MCF 10A (cell line): ENCODE results near the gene TOMM70. TPM values are rescaled to one million over a fixed set of nuclear protein-coding genes. Genes with fewer than 3 reads are reported as not detected.

Experiments
- BruUV-seq: library from RNA; stranded (reverse); fragments of 400-500 nt; replicated peaks from 2 replicates; lab custom pipeline; 2021; lab: Mats Ljungman, UMichigan
- CTCF ChIA-PET: fragments of 300-600 bp; sonication (Branson Sonifier 250); formaldehyde crosslinking; extraction: SDS; loops from one replicate; lab custom pipeline; 2021; ENCODE audit warnings: antibody characterized with exemption, inconsistent platforms; lab: Yijun Ruan, JAX
- POLR2A ChIA-PET: fragments of 300-600, 350-650 bp; sonication (Branson Sonifier 250); formaldehyde crosslinking; extraction: SDS; loops from one replicate; lab custom pipeline; 2020; ENCODE audit warnings: antibody characterized with exemption, inconsistent platforms; lab: Yijun Ruan, JAX
- DNase-seq: peaks from one replicate; pipeline ENCODE4 v3.0.0-alpha.2; 2018; ENCODE audit not compliant: unreplicated experiment
- H3K27ac Mint-ChIP-seq: one replicate; pipeline ENCODE4 v1.8.0; 2022; ENCODE audit warnings: mild to moderate bottlenecking, low read depth, mixed read lengths; ENCODE audit not compliant: unreplicated experiment
- H3K27me3 Mint-ChIP-seq: one replicate; pipeline ENCODE4 v1.8.0; 2022; ENCODE audit warnings: mixed read lengths; ENCODE audit not compliant: insufficient read depth, unreplicated experiment
- H3K36me3 Mint-ChIP-seq: one replicate; pipeline ENCODE4 v1.8.0; 2022; ENCODE audit warnings: mild to moderate bottlenecking, moderate library complexity, mixed read lengths; ENCODE audit not compliant: insufficient read depth, unreplicated experiment
- H3K4me1 Mint-ChIP-seq: one replicate; pipeline ENCODE4 v1.8.0; 2022; ENCODE audit warnings: mixed read lengths; ENCODE audit not compliant: insufficient read depth, unreplicated experiment
- H3K4me3 Mint-ChIP-seq: one replicate; pipeline ENCODE4 v1.8.0; 2022; ENCODE audit warnings: mild to moderate bottlenecking, moderate library complexity, mixed read lengths; ENCODE audit not compliant: unreplicated experiment
- H3K9me3 Mint-ChIP-seq: one replicate; pipeline ENCODE4 v1.8.0; 2022; ENCODE audit warnings: mixed read lengths; ENCODE audit not compliant: unreplicated experiment
- CTCF ChIP-seq: fragments of 200-600 bp; IDR thresholded peaks from one replicate; pipeline ENCODE4 v1.8.0; 2022; ENCODE audit warnings: antibody characterized with exemption, mild to moderate bottlenecking; ENCODE audit not compliant: unreplicated experiment
- intact Hi-C: fragments of 100-400 bp; cut with micrococcal nuclease; formaldehyde crosslinking; loops from 2 replicates; pipeline ENCODE4 v1.14.1; 2022
- total RNA-seq: library from RNA; stranded (reverse); gene quantifications from 2 replicates; pipeline ENCODE4 v1.2.3, GENCODE V29; 2022

Gene TOMM70
- total RNA-seq, 1 experiment from 2014 or later, result 58.2 TPM

GRCh38 chr3:100425316-100425715, 24.4 kb upstream of the TOMM70 start:
- H3K36me3 Mint-ChIP-seq, result no peaks in the 10 kb centered on the region
- BruUV-seq, result no TSS peak
- no peaks in the 10 kb centered on the region for H3K27me3 Mint-ChIP-seq
- H3K4me1 Mint-ChIP-seq, result peaks cover 4% of the 10 kb centered on the region
- H3K4me3 Mint-ChIP-seq, result no peak overlapping the region
- intact Hi-C loops, result no loop called here
- no peak for TF ChIP-seq CTCF
- ChIA-PET CTCF (interaction anchor here (0.8 to 1.5 kb wide), 4 partner anchors 13 to 109 kb away, joined by 3 read pairs; no protein-coding TSS in a partner anchor), POLR2A (interaction anchor here (1.0 to 1.9 kb wide), 3 partner anchors 13 to 26 kb away, joined by 3 to 16 read pairs (median 3); partner anchors contain the start of genes LNP1 and TOMM70)
- peak; percentile 58 for DNase-seq
- H3K27ac Mint-ChIP-seq, result no peak overlapping the region
- no peaks in the 10 kb centered on the region for H3K9me3 Mint-ChIP-seq

GRCh38 chr3:100424261-100424660, 23.4 kb upstream of the TOMM70 start:
- CTCF ChIA-PET, result interaction anchor here (0.6 to 1.5 kb wide), 2 partner anchors 20 to 24 kb away, joined by 3 read pairs; no protein-coding TSS in a partner anchor

GRCh38 chr3:100423611-100424010, 22.7 kb upstream of the TOMM70 start:
- CTCF ChIA-PET, result interaction anchor here (0.6 kb wide), 1 partner anchor 389 kb away, joined by 3 read pairs; no protein-coding TSS in a partner anchor

More at GRCh38 chr3:100424261-100424660, 23.4 kb upstream of the TOMM70 start:
- DNase-seq, result no peak
- Mint-ChIP-seq H3K4me1 (peaks cover 4% of the 10 kb centered on the region), H3K9me3 (no peaks in the 10 kb centered on the region), H3K36me3 (no peaks in the 10 kb centered on the region), H3K27me3 (no peaks in the 10 kb centered on the region), H3K27ac (no peak overlapping the region), H3K4me3 (no peak overlapping the region)
- intact Hi-C loops, result no loop called here
- no TSS peak for BruUV-seq
- POLR2A ChIA-PET, result interaction anchor here (1.3 to 1.9 kb wide), 2 partner anchors 12 to 22 kb away, joined by 3 to 16 read pairs; partner anchors contain the start of genes LNP1 and TOMM70
- TF ChIP-seq CTCF, result no peak

GRCh38 chr3:100420885-100421284, 20.0 kb upstream of the TOMM70 start:
- H3K9me3 Mint-ChIP-seq, result no peaks in the 10 kb centered on the region
- CTCF ChIA-PET, result interaction anchor here (1.1 to 1.4 kb wide), 3 partner anchors 10 to 16 kb away, joined by 3 to 4 read pairs (median 3); no protein-coding TSS in a partner anchor
- H3K36me3 Mint-ChIP-seq, result no peaks in the 10 kb centered on the region
- H3K4me1 Mint-ChIP-seq, result peaks cover 4% of the 10 kb centered on the region
- intact Hi-C loops, result no loop called here
- TF ChIP-seq CTCF, result no peak
- no peak overlapping the region for H3K27ac Mint-ChIP-seq
- BruUV-seq, result no TSS peak
- no peaks in the 10 kb centered on the region for H3K27me3 Mint-ChIP-seq
- POLR2A ChIA-PET, result no interaction called here
- no peak overlapping the region for H3K4me3 Mint-ChIP-seq
- DNase-seq, result no peak

More at GRCh38 chr3:100423611-100424010, 22.7 kb upstream of the TOMM70 start:
- Mint-ChIP-seq H3K4me3 (no peak overlapping the region), H3K4me1 (peaks cover 4% of the 10 kb centered on the region), H3K9me3 (no peaks in the 10 kb centered on the region), H3K27ac (no peak overlapping the region), H3K36me3 (no peaks in the 10 kb centered on the region), H3K27me3 (no peaks in the 10 kb centered on the region)
- intact Hi-C loops, result no loop called here
- DNase-seq, result no peak
- BruUV-seq, result no TSS peak
- POLR2A ChIA-PET, result no interaction called here
- TF ChIP-seq CTCF, result no peak
